DOHH2 (cell line): Measurements from ENCODE around the gene RRP1.

Experiments
- EZH2phosphoT487 ChIP-seq: fragments of 200-600 bp; sonication (generic); IDR thresholded peaks from 2 replicates; pipeline ENCODE4 v1.6.1; 2017; ENCODE audit warnings: borderline replicate concordance, mild to moderate bottlenecking, antibody characterized with exemption, low read length, moderate library complexity, mixed read lengths
- TF ChIP-seq, protein P1 (sequence below): fragments of 200-600 bp; sonication (generic); IDR thresholded peaks from one replicate; pipeline ENCODE4 v1.5.1; 2014; ENCODE audit warnings: antibody characterized with exemption, mild to moderate bottlenecking, low read depth, low read length; ENCODE audit not compliant: poor library complexity, severe bottlenecking

DNA sequence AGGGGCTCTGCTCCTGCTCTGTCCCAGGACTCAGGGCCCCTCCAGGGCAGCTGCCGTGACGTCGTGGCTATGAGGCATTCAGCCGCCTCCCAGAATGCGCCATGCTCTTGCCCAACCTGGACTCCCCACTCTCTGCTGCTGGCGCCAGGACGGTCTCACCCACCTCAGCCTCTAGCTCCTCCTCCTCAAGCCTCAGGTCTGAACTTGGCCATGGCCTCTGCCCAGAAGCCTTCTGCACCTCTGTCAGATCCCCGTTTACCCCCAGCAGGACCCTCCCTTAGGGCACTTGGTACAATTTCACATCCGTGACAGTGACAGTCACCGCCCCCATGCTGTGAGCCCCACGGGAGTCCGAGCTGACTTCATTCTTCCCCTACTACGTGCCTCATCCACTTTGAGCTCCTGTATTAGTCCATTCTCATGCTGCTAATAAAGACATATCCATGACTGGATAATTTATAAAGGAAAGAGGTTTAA is 18.1 kb upstream of the RRP1 start:
- TF ChIP-seq, protein P1, sequence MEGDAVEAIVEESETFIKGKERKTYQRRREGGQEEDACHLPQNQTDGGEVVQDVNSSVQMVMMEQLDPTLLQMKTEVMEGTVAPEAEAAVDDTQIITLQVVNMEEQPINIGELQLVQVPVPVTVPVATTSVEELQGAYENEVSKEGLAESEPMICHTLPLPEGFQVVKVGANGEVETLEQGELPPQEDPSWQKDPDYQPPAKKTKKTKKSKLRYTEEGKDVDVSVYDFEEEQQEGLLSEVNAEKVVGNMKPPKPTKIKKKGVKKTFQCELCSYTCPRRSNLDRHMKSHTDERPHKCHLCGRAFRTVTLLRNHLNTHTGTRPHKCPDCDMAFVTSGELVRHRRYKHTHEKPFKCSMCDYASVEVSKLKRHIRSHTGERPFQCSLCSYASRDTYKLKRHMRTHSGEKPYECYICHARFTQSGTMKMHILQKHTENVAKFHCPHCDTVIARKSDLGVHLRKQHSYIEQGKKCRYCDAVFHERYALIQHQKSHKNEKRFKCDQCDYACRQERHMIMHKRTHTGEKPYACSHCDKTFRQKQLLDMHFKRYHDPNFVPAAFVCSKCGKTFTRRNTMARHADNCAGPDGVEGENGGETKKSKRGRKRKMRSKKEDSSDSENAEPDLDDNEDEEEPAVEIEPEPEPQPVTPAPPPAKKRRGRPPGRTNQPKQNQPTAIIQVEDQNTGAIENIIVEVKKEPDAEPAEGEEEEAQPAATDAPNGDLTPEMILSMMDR, result no peak
- no peak for TF ChIP-seq EZH2phosphoT487
